Measurements from ENCODE around the gene TRAPPC2L. TPM values are rescaled to one million over a fixed set of nuclear protein-coding genes. Genes with fewer than 3 reads are reported as not detected.

Gene TRAPPC2L
- total RNA-seq, 1 donor, result 42.3 TPM

DNA sequence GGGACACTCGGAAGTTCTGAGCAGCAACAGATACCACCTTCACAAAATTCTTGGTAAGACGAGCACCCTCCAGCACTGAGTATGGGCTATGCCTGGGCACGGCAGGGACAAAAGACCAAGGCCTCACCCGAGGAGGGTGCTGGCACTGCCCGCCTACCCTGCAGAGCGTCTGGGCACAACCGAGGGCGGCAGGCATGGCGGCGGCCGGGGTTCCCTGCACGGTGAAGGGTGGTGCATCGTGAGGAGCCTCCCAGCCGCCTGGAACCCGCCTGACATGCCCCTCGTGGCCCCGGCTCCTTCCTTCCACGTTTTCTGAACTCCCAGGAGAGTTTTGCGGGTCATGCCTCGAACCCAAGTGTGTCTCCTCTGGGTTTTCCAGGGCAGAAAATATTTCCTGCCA lies 19.1 kb upstream of the TRAPPC2L start:
- no peak for DNase-seq (ENCODE audit: low read depth in 2 of 3, low spot score in 2 of 3)

DNA sequence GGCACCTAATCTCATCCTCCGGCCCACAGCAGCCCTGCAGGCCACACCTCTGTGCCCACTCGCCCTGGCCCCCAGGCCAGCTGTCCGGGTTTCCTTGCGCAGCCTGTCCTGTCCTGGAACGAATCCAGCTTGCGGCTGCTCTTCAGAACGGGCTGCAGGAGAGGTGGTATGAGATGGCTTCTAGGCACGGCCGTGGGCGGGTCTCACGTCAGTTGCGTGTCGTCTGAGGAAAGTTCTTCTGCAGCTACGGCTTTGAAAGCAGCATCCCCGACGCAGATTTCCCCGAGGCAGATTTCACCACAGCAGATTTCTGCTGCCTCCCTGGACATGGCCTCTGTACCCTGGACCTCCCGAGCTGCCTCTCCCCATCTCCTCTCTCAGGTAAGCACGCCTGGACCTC lies 18.4 kb upstream of the TRAPPC2L start:
- DNase-seq (ENCODE audit: low read depth in 2 of 3, low spot score in 2 of 3), result no peak

DNA sequence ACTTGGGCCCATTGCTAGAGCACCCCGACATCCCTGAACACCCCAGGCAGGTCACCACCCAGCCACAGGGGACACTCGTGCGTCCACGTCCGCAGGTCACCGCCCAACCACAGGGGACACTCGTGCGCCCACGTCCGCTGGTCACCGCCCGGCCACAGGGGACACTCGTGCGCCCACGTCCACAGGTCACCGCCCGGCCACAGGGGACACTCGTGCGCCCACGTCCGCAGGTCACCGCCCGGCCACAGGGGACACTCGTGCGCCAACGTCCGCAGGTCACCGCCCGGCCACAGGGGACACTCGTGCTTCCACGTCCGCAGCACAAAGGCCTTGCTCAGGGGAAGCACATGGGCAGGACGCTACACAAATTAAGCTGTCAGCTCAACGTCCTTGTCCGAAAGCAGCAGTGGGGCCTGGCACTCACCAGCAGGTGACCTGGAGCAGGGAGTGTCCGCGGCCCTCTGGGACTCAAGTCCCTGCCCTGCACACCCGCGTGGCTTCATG lies 17.8 kb upstream of the TRAPPC2L start:
- no peak for DNase-seq (ENCODE audit: low read depth in 2 of 3, low spot score in 2 of 3)

DNA sequence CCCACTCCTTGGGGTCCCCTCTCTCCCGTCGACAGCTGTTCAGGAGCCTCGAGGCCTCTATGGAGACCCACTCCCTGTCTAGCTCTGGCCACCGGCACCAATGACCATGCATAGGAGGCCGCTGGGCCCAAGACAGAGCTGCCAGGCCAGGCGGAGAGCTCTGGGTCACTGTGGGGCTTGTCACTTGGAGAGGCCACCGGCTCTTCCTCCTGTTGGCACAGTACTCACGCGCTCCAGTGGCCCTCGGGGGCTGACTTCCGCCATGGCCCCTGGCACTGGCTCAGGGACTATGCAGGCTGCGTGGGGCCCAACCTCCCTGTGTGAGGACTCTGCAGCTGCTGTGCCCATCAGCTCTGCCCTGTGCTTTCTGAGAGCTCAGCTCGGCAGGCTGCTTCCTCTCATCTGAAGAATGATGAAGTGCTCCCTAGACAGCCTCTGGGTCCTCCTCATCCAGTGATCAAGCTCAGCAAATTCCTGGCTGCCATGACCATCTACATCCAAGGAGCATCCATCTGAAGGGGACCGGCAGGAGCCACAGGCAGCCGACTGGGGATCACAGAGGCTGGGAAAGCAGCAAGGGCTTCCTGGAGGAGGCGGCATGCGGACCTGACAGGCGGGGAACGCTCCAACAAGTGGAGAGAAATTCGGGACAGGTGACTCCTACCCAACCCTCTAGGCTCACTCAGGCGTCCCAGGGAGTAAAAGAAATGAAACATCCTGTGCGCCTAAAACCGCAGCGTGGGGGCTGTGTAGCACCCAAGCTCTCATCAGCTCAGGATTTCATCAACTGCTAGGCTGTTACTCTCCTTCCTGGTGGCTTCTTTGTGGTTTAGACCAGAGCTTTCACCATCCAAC lies 17.0 kb upstream of the TRAPPC2L start:
- no peak for DNase-seq (ENCODE audit: low read depth in 2 of 3, low spot score in 2 of 3)

DNA sequence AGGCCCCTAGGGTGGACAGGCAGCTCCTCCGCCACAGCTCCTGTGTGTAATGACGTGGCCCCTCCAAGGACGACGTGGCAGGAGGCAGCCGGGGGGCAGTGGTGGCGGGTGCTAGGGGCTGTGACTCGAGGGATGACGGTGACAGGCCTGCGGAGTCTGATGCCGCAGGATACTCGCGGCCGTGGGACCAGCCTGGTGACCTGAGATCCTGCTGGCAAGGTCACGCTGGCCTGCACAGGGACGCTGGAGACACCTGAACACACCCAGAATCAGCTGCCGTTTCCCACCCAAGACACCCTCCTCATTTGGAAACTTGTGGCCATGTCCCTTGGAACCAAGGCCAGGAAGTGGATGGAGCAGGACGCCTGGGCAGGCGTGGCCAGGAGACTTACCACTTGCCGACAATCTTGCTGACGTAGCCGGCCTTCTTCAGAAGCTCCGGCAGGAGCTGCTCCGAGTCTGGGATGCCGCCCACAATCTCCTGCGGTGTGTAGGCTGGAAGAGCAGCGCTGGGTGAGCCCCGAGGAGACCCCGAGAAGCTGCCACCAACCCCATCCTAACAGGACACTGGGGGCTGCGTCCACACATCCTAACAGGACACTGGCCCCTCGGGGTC lies 16.2 kb upstream of the TRAPPC2L start:
- DNase-seq (ENCODE audit: low read depth in 2 of 3, low spot score in 2 of 3), result no peak

DNA sequence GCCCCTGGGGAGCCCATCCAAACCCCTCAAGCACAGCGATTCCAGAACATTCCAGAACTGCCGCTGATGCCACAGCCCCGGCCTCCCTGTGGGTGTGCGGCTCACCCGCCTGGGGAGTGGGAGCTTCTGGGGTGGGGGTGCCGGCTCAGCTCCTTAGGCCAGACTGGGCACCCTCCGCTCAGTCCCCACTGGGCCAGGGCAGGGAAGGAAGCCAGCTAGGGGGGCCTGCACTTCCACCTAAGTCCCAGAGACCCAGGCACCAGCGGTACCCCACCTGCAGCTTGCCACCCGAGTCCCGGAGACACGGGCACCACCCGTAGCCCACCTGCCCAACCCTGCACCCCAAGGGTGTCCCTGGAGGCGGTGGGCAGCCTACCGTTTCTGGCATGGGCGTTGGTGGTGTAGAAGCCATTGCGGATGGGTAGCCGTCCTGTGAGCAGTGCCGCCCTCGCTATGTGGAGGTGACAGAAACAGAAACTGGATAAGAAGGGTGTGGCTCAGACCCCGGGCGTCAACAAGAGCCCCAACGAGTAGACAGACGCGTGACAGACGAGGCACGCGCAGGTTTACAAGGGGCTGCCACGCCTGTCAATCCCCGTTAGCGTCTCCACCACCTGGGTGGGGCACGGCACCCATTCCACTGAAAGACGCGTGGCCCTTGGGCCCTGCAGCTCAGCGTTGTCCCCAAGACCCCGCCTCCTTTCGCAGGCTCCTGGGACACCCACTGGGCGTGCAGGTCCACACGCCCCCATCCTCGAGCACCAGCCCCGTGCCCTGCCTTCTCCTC lies 15.2 kb upstream of the TRAPPC2L start:
- DNase-seq (ENCODE audit: low read depth in 2 of 3, low spot score in 2 of 3), result no peak

DNA sequence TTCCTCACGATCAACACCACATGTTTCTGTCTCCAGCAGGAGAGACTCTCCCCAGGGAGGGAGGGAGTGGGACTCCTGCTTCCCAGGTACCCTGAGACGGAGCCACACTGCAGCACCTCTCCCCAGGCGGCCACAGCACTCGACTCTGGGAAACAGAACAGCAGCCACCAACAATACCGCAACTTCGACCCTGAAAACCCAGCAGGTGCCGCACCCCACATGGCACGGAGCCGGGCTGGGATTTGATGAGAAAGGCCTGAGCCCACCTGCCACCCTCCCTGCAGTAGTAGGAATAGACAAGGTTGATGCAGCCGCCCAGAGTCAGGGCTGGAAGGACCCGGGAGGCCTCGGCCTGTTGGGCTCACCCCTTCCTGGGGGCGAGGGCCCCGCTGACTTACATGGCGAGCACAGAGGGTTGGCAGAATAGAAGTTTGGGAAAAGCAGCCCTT lies 14.6 kb upstream of the TRAPPC2L start:
- DNase-seq (ENCODE audit: low read depth in 2 of 3, low spot score in 2 of 3), result no peak

DNA sequence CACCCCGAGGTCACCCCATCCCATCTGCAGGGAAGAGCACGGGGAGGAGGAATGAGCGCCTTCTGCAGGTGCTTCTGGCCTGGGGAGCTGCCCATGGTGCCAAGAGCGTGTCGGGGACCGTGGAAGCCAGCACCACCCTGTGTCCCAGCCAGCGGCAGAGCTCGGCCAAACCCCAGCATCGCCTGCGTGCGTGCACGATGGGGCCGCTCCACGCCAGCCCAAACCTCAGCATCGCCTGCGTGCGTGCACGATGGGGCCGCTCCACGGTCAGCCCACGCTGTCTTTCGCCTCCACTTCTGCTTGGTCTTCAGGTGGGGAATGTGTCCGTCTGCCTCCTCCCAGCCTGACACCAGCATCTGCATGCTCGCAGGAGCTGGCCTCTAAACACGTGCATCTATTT lies 14.1 kb upstream of the TRAPPC2L start:
- no peak for DNase-seq (ENCODE audit: low read depth in 2 of 3, low spot score in 2 of 3)

DNA sequence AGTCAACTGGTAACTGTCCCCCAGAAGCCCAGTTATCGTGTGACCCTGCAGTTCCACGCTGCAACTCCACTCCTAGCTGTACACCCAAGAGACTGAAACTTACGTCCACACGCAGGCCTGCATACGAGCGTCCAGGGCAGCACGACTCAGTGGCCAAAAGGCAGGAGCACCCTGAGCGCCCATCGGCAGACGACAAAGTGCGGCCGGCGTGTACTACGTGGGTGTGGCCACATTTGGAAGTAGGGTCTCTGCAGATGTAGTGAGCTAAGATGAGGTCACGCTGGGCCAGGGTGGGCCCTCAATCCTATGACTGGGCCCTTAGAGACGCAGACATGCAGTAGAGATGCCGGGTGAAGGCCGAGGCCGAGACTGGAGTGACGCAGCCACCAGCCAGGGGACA lies 13.7 kb upstream of the TRAPPC2L start:
- no peak for DNase-seq (ENCODE audit: low read depth in 2 of 3, low spot score in 2 of 3)

DNA sequence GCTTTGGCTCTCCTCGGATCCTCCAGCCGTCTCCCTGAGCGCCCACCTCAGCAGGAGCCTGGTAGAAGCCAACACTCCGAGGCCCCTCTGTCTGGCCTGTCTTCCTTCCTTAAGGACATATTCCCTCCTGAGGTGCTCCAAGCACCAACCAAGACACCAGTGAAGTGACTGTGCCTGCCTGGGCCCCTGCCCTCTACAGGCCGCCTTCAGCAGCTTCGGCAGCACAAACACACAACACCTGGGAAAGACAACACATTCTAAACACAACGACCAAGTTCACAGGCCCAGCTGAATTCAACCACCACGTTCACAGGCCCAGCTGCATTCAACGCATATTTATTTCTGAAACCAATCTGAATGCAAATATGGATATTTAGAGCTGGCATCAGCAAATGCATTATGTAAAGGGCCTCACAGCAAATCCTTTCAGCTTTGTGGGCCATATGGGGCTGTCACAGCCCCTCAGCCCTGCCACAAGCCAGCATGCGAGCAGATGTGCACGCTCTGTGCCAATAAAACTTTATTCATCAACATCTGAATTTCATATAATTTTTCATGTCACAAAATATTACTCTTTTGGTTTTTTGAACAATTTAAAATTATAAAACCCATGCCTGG lies 12.4 kb upstream of the TRAPPC2L start:
- DNase-seq (ENCODE audit: low read depth in 2 of 3, low spot score in 2 of 3), result no peak

DNA sequence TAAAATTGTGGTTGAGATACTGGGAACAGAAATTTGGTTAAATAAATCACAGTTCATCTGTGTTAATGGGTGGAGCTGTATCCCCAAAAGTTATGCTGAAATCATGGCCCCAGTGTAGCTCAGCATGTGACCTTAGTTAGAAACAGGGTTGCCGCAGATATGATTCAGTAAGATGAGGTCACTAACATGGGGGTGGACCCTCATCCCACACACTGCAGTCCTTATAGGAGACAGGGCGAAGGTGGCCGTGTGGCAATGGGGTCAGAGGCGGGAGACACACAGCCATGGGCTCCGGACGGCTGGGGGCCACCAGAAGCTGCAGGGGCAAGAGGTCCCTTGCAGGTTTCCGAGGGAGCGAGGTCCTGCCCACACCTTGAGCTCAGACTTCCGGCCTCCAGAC lies 10.8 kb upstream of the TRAPPC2L start:
- no peak for DNase-seq (ENCODE audit: low read depth in 2 of 3, low spot score in 2 of 3)

DNA sequence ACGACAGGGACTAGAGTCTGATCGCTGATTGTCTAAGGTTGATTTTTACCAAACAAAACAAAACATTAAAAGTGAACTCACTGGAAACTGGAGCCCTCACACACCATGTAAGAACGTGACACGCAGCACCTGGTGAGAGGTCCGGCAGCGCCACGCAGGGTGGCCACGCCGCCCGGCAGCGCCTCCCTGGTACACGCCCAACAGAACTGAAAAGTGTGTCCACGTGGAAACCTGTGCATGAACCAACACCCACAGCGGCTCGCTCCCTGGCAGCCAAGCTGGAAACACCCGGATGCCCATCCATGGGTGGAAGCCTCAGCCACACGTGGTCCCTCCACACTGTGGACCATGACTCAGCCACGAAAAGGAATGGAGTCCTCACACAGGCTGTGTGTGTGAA lies 9.3 kb upstream of the TRAPPC2L start:
- no peak for DNase-seq (ENCODE audit: low read depth in 2 of 3, low spot score in 2 of 3)

DNA sequence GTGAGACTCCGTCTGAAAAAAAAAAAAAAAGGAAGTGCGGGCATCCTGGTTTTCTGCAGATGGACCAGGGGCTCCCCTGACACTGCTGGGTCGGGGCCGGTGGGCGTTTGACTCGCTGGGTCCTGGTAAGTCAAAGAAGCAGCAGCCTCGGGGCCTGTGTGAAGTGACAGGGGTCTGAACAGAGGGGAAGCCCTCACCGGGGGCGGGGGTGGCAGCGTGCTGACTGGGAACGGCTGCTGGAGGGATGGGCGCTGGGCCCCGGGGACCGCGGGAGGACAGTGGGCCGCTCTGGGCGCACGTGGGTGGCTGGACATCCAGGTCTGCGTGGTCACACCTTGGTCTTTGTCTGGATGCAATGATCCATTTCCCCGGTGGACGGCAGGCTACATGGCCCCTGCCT lies 8.4 kb upstream of the TRAPPC2L start:
- no peak for DNase-seq (ENCODE audit: low read depth in 2 of 3, low spot score in 2 of 3)

DNA sequence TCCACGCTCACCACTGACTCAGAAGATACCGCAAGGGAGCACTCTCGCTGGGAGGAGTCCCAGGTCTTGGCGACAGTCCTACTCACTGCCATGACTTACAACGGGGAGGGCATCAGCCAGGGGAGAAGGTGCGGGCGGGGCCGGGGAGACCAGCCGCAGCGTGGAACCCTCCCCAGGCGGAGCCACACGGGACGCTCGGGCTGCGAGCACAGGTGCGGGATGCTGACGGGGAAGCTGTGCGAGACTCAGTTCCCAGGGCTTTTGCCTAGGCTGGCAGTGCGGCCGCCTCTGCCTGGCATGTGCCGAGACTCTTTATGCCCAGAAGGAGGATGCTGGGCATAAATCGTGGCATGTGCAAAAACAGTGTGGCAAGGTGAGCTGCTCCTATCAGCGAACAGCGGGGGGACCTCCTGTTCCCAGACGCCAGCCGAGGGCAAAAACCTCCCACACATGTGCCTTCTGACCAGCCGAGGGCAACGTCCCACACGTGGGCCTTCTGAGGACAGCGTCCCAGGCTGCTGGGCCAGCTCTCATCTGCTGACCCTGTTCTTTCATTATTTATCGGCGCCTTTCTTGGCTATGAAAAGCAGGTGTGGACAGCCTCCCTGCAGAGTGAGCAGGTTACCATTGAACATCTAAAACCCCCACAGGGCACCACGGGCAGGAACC lies 6.3 kb upstream of the TRAPPC2L start:
- DNase-seq (ENCODE audit: low read depth in 2 of 3, low spot score in 2 of 3), result no peak

DNA sequence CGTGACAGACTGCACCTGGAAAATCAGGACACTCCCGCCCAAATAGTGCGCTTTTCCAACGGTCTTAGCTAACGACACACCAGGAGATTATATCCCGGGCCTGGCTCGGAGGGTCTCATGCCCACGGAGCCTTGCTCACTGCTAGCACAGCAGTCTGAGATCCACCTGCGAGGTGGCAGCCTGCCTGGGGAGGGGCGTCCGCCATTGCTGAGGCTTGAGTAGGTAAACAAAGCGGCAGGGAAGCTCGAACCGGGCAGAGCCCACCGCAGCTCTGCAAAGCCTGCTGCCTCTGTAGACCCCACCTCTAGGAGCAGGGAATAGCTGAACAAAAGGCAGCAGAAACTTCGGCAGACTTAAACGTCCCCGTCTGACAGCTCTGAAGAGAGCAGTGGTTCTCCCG lies 5.3 kb upstream of the TRAPPC2L start:
- no peak for DNase-seq (ENCODE audit: low read depth in 2 of 3, low spot score in 2 of 3)

DNA sequence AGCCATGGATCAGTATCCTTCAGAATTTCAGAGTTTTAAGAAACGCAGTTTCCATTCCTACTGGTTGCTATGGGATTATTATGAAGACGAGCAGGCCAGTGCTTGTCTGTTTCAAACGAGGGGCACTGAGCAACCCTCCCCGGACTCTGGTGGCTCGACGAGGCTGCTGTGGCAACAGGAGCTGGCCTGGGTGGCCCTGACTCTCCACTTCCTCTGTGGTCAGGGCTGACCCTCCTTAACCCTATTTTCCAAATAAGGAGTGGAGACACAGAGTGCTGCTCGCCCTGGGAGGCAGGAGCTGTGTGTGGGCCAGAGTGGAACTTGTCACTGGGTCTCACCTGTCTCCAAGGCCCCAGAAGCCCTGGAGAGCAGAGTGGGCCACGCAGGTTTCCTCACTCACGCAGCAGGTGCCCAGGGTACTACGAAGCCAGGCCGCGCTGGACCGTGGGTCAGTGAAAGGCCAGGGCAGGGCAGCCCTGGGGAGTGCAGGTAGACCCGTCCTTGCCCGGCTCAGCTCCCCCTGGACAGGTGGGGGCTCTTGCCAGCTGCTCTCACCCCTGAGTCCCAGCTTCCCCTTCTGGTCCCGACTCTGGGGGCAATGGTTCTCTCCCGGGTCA lies 3.5 kb upstream of the TRAPPC2L start:
- no peak for DNase-seq (ENCODE audit: low read depth in 2 of 3, low spot score in 2 of 3)

DNA sequence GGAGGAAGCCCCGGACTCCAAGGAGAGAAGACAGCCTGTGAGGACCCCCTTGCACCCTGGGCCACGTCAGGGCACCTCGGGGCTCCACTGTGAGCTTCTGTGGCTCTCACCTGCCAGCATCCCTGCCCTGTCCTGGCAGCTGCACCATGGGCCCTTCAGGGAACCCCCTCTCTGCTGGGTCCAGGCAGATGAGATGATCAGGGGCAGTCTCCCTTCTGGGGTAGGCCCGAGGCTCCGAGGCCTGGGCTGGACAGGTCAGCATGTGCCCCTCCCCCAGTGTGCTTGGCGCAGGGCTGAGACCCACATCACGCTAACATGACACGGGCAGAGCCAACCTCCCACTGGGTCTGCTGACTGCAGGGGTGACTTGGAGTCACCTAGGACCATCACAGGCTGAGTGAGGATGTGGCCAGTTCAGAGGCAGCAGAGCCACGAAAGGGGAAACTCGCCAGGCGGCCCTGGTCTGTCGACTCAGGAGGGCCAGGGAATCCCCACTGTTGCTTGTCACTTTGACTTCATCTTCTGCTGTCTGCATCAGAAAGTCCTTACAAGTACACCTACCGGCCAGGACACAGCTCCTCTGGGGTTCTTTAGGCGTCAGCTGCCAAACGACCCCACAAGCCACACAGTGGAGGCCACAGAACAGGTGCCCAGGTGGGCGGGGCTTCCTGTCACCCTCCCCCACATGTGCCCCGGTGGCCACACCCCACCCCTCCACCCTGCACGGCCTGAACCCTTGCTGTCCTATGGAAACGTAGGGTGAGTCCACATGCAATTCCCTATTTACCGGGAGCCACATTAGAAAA lies 2.4 kb upstream of the TRAPPC2L start:
- peak in 2 of 3 donors; percentile 33 to 39 for DNase-seq (ENCODE audit: low read depth in 2 of 3, low spot score in 2 of 3)

DNA sequence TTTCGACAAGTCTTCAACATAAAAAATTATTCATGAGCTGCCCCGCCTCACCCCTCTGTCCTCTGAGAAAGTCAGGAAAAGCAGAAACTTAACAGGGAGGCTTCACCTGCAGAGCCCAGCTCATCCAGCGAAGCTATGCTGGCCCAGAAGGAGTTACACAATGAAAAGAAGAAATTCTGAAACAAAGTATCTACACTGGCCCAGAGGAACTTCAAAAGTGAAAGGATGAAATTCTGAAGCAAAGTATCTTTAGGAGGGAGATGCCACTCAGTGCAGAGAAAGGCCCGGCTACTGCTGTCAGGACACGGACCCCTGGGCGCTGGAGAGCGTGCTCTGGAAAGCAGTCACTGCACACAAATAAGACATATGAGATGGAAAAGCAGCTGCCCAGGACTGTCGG lies 1.8 kb upstream of the TRAPPC2L start:
- DNase-seq (ENCODE audit: low read depth in 2 of 3, low spot score in 2 of 3), result no peak

DNA sequence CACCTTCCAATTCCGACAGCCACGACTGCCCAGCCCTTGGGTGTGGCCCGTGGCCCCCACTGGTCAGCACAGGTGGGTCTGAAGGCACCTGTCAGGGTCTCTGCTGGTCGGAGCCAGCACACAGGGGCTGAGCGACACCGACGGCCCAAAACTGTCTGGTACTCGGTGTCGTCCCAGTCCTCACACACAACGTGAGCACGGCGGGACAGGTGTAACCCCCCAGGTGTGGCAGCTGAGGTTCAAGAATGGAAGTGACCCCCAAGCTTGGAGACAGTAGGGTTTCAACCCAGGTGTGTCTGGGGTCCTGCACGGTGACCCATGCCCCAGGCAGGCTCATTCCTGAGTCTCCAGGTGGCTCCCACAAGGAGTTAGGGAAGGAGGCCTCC lies 1.2 kb upstream of the TRAPPC2L start:
- DNase-seq (ENCODE audit: low read depth in 2 of 3, low spot score in 2 of 3), result no peak
